DMS 273 (cell line): ENCODE data around the gene RBMS1.
"Not testable (repeated sequence)": the region's sequence is repeated elsewhere in the genome, so short reads cannot be mapped to it uniquely, and the experiment has no call there.

ENCODE experiments used
- DNase-seq: peaks from one replicate; lab custom pipeline; 2025; ENCODE audit not compliant: unreplicated experiment; lab: John Stamatoyannopoulos, UW

RBMS1 gene

DNA sequence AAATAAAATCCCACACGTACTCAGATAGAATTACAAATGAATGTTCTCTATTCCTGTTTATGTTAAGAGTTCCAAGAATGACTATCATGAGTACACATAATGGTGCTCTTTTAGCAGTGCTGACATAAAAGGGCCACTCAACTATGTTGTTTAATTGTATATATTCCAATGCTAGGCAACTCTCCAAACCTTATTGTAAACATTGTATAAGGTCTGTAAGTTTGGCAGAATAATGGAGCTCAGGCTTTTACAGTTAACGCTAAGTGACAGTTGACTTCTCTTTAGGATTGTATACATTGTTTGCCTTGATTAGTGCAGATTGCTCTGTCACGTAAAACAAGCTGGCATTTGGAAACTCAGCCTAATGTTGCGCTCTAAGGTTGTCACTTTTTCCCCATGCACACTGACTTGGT lies 20.8 kb downstream of the RBMS1 start:
- no peak for DNase-seq

DNA sequence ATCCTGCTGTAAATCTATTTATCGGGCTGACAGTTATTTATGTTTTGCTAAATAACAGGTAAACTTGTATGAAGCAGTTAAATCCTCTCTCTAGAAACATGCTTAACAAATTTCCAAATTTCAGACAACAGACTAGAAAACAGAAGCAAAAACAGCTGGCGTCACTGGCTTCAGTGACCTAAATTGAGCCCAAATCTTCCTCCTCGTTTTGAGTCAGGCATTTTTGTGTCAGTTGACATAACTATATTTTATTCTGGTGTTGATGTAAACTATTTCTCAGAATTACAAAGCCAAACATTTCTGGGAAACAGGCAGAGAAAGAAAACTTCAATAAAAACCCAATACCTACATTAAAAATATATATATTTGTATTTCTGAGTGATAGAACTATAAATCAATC lies 21.7 kb downstream of the RBMS1 start:
- DNase-seq: no peak

DNA sequence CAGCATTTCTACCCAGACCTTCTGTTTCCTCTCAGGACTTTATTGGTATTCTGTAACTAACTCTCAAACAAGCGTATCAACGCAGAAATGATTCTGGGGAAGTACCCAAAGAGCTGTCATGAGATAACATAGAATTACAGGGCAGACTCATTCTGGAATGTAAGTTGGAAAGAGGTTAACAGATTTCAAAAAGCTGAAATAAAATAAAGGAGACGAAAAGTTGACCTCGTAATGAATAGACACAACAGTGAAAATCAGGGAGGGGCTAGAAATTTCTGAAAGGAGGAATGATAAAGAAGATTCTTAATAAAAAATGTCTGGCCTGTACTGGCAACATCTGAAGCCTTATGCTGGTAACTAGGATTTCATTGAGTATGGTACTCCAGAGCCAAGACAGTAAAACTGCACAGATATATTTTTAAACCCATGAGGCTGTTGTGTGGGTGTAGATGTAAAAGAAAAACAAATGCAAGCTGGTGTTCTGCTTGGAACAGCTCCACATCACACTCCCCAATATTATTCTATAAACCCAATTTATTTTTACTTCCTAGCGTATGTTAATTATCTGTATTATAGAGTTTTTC lies 23.9 kb downstream of the RBMS1 start:
- no peak for DNase-seq

DNA sequence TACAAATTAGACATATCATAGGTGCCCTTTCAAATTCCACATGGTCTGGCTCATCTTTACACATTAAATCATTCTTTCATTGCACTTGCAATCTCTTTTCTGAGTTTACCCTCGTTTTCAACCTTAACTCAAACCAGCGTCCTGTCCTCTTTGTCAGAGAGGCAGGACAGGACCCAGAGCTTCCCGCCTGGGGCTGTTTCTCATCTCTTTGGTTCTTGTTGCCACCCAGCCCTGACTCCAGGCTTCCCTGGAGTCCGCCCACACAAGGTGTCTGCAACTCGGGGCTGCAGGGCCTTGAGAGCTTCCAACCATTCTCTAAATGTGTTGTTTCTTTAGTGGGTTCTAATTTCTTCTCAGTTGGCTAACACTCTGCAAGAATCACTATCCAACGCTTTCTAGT lies 24.4 kb downstream of the RBMS1 start:
- no peak for DNase-seq

DNA sequence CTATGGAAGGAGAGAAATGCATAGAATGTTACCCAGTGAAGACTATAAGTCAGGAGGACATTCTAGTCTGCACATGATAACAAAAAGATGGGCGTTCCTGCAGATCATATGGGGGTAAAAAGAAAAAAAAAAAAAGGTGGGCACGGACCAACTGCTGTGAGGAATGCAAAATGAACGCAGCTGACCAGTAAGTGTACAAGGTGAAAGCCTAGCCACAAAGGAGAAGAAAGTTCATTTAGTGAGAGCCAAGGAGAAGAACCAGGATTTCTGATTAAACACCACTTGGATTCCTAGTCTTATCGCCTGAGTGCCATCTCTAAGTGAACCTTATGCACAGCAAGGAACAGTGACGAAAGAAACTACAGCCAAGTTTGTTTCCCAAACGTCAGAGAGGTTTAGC lies 26.5 kb downstream of the RBMS1 start:
- DNase-seq: no peak

DNA sequence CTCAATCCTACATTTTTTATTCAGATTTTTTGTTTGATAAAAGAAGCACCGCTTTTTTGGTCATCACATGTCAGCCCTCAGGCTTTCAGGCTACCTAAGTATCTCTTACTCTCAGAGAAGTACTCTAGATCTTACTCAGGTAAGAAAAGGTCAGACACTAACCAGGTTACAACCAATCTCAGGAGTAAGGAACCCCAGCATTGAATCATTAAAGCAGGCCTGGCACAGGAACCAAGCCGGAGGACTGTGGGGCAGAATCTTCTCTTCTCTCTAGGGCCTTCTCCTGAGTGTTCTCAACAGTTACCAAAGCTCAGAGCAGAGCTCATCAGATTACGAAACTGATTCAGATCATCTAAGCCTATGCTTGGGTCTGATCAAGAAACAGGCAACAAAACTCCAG lies 28.2 kb downstream of the RBMS1 start:
- no peak for DNase-seq

DNA sequence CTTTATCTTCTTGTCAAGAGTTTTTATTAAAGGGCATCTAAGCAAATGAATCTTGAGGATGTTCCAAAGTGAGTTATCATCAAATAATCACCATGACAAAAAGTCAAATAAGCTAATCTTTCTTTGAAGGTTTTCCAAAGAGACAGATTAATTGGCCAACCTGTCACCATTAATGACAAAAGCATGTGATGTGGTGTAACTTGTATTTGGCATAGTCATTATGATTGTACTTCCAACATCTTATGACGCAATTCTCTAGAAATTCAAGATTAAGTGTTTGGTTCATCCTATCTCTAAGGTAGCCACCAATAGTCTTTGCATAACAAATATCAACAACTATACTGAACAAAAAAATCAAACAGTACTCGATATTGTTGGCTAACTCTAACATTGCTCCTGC lies 28.6 kb downstream of the RBMS1 start:
- no peak for DNase-seq

DNA sequence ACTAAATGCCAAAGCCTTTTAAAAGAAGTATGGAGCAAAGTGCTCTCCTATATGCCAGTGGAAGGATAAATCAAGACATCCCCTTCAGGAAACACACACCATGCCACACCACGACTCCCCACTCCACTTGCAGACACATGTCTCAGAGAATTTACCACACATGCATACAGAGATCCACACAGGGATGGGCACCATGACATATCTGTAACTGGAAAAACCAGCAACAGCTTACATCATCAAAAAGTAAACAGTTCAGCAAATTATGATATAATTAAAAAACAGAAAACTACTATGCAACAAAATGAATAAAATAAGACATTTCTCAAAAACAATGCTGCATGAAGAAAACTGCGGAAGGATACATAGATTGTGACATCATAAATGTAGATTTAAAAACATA lies 29.6 kb downstream of the RBMS1 start:
- DNase-seq: no peak

DNA sequence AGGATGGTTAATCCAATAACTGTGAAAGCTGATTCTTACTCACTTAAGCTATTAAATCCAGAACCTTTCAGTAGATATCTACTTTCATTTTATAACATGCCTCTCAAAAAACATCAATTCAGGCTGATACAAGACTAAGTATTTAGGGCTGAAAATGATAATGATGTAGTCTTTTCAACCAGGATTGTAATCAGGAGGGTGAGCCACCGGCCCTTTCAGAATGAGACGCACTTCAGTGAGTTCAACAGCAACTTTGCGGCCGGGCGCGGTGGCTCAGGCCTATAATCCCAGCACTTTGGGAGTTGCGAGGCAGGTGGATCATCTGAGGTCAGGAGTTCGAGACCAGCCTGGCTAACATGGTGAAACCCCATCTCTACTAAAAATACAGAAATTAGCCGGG lies 30.4 kb downstream of the RBMS1 start:
- DNase-seq: no peak

DNA sequence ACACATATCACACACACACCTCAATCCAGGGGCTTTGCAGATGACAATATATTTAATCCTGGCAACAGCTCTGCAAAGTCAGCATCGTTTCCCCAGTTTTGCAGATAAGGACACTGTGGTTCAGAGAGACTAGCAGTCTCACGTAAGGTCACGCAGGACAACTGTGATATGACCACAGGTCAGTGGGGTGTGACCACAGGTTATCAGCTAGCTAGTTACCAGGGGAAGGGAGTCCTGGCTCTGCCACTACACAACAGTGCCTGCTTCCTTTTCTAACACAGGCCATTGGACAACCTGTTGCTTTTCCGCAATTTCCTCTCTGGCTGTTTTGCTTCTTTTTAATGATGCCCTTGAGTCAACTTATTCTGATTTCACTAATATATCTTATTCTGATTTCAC lies 33.3 kb downstream of the RBMS1 start:
- no peak for DNase-seq

DNA sequence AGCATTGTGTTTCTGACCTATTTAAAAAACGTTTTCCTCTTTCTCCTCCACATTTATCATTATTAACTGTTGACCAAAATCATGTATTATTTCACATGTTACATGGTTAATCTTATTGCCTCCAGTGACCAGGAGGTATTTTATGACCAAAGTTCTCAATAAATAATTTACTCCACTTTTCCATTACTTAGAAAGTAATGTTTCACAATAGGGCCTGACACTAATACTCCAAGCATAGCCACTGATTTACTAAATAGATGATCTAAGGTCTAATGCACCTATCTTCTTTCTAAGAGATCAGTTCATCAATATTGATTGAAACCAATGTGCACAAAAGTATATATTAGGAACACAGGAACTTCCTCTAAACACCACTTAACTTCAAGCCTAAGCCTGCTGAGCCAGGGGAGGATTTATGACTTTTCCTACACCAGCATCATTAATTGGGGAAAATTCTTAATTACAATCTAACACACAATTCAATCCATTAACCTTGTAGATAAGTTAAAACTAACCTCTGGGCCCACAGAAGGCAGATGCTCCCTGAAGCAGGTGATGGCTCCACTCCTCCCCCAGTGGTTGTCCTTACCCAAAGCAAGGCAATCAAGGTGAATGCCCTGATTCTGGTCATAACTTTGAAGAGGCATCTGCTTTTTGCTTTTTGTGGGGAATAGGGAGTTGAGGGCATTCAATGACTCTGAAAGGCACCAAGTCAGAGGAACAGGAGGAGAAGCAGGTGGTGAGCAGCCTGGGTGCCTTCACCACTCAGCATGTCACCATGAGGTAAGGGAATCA lies 33.9 kb downstream of the RBMS1 start:
- no peak for DNase-seq

DNA sequence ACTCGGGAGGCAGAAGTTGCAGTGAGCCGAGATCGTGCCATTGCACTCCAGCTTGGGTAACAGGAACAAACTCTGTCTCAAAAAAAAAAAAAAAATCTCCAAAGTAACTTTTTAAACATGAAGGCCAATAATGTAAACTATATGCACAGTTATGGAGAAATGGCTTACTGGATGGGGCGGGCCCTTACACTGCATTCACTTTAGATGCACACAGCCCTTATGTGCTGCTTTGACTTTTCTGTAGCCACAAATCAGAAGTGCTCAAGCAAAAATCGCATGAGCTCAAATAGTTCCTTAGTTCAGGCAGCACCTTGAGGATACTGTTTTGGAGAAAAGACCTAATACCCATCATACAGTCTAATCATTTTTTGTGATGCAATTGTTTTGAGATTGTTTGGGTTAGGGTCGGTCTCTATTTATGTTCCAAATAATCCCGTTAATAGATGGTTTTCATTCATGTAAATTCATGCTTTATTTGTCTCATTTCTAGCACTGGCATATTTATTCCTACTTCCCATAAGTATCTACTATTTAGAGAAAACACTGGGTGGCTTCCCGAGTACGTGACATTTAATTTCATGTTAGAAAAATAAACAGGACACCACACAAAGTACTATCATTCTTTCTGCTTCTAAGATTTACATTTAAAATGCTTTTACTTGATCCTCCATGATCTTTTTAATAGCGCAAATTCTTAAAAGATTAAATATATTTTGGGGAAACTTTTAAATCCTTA lies 34.7 kb downstream of the RBMS1 start:
- no peak for DNase-seq

DNA sequence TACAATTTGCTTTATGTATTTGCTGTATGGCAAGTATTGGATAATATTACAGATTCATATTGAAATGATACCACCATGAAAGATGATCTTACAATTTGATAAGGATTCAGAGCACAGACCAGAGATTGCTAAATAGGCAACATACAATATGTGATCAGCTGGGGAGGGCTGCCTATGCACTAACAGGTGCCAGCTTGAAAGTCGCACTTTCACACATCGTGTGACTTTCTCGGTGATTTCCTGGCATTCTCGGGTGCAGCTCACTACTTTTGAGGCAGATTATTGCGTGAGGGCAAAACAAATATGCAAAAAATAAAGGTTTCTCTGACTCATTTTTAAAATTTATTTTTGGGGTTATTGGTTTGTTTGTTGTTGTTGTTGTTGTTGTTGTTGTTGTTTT lies 36.0 kb downstream of the RBMS1 start:
- no peak for DNase-seq

DNA sequence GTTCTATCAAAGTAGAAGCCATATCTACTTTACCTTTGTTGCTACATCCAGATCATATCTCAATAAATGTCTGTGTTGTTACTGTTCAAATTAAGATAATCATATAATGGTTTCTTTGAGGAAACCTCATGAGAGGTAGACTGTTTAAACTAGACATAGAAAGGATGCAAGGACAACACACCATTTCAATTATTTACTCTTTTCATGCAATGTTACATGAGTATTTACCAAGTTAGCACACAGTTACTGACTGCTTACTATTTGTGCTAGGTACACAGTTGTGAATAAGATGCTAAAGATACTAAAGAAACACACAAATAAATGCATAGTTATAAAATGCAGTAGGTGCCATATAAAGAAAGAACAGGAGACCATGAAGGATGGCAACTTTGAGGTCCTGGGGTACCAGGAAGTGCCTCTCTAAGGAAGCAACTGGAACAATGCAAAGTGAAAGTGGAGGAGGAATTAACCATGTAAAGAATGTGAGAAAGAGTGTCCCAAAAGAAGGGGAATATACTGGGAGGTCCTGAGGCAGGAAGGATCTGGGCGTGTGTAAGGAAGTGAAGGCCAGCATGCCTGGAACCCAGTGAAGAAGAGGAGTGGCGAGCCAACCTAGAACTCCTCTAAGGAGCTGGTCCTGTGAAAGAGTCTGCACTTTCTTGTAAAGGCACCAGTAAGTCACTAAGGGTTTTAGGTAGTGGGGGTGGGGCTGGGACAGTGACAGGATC lies 39.4 kb downstream of the RBMS1 start:
- no peak for DNase-seq

DNA sequence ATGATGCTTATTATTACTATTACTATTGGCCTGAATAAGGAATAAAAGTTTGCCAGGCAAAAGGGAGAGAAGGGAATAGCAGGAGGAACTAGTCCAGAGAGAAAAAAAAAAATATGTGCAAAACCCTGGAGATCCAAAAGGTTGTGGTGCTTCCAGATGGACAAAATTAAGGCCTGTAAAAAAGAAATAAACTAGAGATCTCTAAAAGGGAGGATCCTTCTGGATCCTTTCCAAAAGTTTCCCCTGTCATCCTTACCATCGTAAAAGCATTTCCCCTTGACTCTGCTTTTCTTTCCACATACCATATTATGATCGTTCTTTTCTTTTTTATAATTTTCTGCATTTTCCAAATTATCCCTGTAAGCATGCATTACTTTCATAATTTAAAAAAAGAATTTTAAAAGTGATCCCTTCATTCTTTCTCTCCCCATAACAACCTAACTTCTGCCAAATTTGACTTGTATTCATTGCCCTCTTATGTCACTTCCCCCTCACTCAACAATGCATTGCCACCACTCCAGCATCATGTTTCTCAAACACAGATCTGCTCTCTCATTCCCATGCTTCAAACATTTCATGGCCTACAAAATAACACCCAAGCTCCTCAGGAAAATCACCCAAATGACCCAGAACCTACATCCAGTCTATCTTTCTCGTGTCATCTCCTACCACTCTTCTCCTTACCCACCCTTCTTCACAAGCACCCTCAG lies 40.3 kb downstream of the RBMS1 start:
- DNase-seq: no peak

DNA sequence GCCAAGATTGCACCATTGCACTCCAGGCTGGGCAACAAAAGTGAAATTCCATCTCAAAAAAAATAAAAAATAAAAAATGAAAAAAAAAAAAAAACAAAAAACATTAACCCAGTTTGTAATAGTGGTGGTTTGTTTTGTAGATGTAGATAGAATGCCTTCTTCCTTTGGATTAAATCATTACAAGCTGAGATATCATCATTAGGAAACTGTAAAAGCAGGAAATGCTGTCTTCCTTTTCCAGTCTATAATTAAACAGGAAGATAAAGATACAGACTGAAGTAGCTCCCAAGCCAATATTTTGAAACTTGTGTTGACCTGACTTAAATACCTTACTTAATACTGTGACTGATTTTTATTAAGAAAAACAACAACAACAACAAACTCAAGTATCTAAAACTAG lies 43.1 kb downstream of the RBMS1 start:
- no peak for DNase-seq

DNA sequence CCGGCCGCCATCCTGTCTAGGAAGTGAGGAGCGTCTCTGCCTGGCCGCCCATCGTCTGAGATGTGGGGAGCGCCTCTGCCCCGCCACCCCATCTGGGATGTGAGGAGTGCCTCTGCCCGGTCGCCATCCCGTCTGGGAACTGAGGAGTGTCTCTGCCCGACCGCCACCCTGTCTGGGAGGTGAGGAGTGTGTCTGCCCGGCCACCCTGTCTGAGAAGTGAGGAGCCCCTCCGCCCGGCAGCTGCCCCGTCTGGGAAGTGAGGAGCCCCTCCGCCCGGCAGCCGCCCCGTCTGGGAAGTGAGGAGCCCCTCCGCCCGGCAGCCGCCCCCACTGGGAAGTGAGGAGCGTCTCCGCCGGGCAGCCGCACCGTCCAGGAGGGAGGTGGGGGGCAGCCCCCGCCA lies 44.8 kb downstream of the RBMS1 start:
- not testable (repeated sequence) for DNase-seq

DNA sequence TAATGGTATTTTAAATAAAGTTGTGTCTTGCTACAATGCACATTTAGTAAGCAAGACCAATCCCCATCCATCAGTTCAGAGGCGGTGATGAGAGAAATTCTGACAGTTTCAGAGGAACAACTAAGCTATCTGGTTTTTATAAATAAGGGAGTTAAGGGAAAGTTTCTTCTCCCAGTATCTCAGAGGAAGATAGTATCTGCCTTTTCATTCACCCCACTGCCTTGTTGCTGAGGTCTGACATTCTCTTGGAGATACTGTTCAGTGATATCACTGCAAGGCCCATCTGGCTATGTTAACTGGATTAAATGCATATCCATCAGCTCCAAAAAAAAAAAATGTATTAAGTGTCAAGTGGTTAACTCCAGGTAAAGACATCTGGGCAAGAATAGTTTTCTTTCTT lies 47.9 kb downstream of the RBMS1 start:
- peak; percentile 9 for DNase-seq

DNA sequence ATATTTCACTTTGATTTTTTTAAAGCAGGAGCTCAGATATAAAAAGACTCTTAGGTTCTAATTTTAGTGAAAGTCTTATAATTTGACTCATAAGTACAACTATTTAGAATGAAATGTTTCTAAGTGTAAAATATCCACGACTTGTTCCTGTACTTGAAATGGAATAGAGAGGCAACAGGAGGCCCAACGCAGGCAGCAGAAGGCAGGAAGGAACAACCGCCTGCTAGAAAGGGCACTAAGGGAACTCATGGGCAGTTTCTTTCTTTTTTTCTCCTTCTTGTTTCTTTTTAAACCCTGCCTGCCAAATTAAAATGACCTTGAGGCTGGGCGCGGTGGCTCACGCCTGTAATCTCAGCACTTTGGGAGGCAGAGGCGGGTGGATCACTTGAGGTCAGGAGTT lies 51.0 kb downstream of the RBMS1 start:
- no peak for DNase-seq

DNA sequence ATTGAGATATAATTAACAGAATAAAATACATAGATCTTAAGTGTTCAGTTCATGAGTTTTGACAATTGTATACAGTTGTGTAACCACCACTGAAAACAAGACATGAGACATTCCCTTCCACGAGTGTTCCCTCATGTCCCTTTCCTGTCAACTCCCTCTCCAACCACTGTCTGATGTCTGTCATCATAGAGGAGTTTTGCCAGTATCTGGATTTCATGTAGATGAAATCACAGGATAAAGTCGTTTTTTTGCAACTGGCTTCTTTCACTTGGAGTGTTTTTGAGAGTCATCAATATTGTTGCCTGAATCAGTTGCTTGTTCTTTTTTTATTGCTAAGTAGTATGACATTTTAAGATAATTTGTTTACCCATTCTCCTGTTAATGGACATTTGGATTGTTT lies 52.7 kb downstream of the RBMS1 start:
- no peak for DNase-seq

DNA sequence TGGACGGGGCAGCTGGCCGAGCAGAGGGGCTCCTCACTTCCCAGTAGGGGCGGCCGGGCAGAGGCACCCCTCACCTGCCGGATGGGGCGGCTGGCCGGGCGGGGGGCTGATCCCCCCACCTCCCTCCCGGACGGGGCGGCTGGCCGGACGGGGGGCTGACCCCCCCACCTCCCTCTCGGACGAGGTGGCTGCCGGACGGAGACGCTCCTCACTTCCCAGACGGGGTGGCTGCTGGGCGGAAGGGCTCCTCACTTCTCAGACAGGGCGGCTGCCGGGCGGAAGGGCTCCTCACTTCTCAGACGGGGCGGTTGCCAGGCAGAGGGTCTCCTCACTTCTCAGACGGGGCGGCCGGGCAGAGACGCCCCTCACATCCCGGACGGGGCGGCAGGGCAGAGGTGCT lies 54.6 kb downstream of the RBMS1 start:
- not testable (repeated sequence) for DNase-seq
